Mesenchymal stem cell (in vitro differentiated cells and primary cell): ENCODE results near the gene PALD1.
A peak's percentile ranks its signal among the peaks of the same experiment; 100 is the strongest.

Experiments
- DNase-seq: peaks from one replicate; pipeline ENCODE4 v3.0.0-alpha.2; 2013
- H2AFZ ChIP-seq: one replicate; pipeline ENCODE4 v1.6.1; 2013; ENCODE audit warnings: low read depth, mild to moderate bottlenecking, control low read depth, inconsistent platforms, low read length, moderate library complexity
- H2AK5ac ChIP-seq: 2 replicates; pipeline ENCODE4 v1.6.1; 2013; ENCODE audit warnings: low read length, moderate library complexity, mild to moderate bottlenecking, inconsistent platforms; ENCODE audit not compliant: severe bottlenecking
- H2BK120ac ChIP-seq: one replicate; pipeline ENCODE4 v1.6.1; 2013; ENCODE audit warnings: low read depth, mild to moderate bottlenecking, inconsistent platforms, low read length, moderate library complexity
- H2BK12ac ChIP-seq, 2 experiments: one replicate each; pipeline ENCODE4 v1.6.1; 2013; ENCODE audit warnings: inconsistent platforms in 2 of 2, low read length in 2 of 2, mild to moderate bottlenecking in 2 of 2, moderate library complexity in 2 of 2, control low read depth in 1 of 2
- H2BK15ac ChIP-seq: one replicate; pipeline ENCODE4 v1.6.1; 2013; ENCODE audit warnings: mild to moderate bottlenecking, low read depth, inconsistent platforms; ENCODE audit not compliant: poor library complexity, severe bottlenecking
- H2BK5ac ChIP-seq: 2 replicates; pipeline ENCODE4 v1.6.1; 2013; ENCODE audit warnings: low read depth, mild to moderate bottlenecking, low read length, control low read depth, inconsistent platforms; ENCODE audit not compliant: poor library complexity, severe bottlenecking
- H3K14ac ChIP-seq, 2 experiments: one replicate each; pipeline ENCODE4 v1.6.1; 2013; ENCODE audit warnings: inconsistent platforms in 2 of 2, low read length in 2 of 2, control low read depth in 1 of 2, mild to moderate bottlenecking in 1 of 2, moderate library complexity in 1 of 2
- H3K18ac ChIP-seq, 2 experiments: one replicate each; pipeline ENCODE4 v1.6.1; 2013; ENCODE audit warnings: inconsistent platforms in 2 of 2, low read length in 2 of 2, control low read depth in 1 of 2, low read depth in 1 of 2, mild to moderate bottlenecking in 1 of 2
- H3K23ac ChIP-seq, 2 experiments: one replicate each; pipeline ENCODE4 v1.6.1; 2013; ENCODE audit warnings: inconsistent platforms in 2 of 2, low read length in 2 of 2, mild to moderate bottlenecking in 2 of 2, moderate library complexity in 2 of 2, control low read depth in 1 of 2
- H3K27ac ChIP-seq: 2 replicates; pipeline ENCODE4 v1.5.1; 2013; ENCODE audit warnings: mild to moderate bottlenecking, moderate library complexity, low read length, control low read depth, inconsistent platforms; ENCODE audit not compliant: poor library complexity, severe bottlenecking
- H3K27me3 ChIP-seq, 2 experiments: 2 replicates each; pipeline versions ENCODE4 v1.6.1 to v1.7.0; 2013; ENCODE audit warnings: low read length in 2 of 2, mild to moderate bottlenecking in 2 of 2, moderate library complexity in 2 of 2, control low read depth in 1 of 2, inconsistent platforms in 1 of 2; ENCODE audit not compliant: control insufficient read depth in 1 of 2, insufficient read depth in 1 of 2
- H3K36me3 ChIP-seq, 2 experiments: 2 replicates each; pipeline versions ENCODE4 v1.6.1 to v1.7.0; 2013; ENCODE audit warnings: low read length in 2 of 2, control low read depth in 1 of 2, inconsistent platforms in 1 of 2, low read depth in 1 of 2, mild to moderate bottlenecking in 1 of 2; ENCODE audit not compliant: insufficient read depth in 2 of 2, control insufficient read depth in 1 of 2
- H3K4ac ChIP-seq, 2 experiments: one replicate each; pipeline ENCODE4 v1.6.1; 2013; ENCODE audit warnings: inconsistent platforms in 2 of 2, low read length in 2 of 2, mild to moderate bottlenecking in 2 of 2, moderate library complexity in 2 of 2, control low read depth in 1 of 2, low read depth in 1 of 2
- H3K4me1 ChIP-seq: 2 replicates; pipeline ENCODE4 v1.6.1; 2013; ENCODE audit warnings: low read depth, low read length, control low read depth; ENCODE audit not compliant: control insufficient read depth, insufficient read depth
- H3K4me2 ChIP-seq: 2 replicates; pipeline ENCODE4 v1.6.1; 2013; ENCODE audit warnings: low read length, mild to moderate bottlenecking, inconsistent platforms; ENCODE audit not compliant: poor library complexity, severe bottlenecking
- H3K4me3 ChIP-seq, 2 experiments: 2 replicates each; pipeline versions ENCODE4 v1.5.1 to v1.7.0; 2013; ENCODE audit warnings: low read length in 2 of 2, mild to moderate bottlenecking in 2 of 2, control low read depth in 1 of 2, low read depth in 1 of 2; ENCODE audit not compliant: insufficient read depth in 1 of 2
- H3K79me1 ChIP-seq: replicated peaks from 2 replicates; pipeline ENCODE4 v1.6.1; 2013; ENCODE audit warnings: mild to moderate bottlenecking, control low read depth, low read length, inconsistent platforms; ENCODE audit not compliant: poor library complexity, severe bottlenecking
- H3K9ac ChIP-seq: 2 replicates; pipeline ENCODE4 v1.7.0; 2013; ENCODE audit warnings: mild to moderate bottlenecking, low read length, moderate library complexity
- H3K9me3 ChIP-seq: 2 replicates; pipeline ENCODE4 v1.7.0; 2013; ENCODE audit warnings: mild to moderate bottlenecking, low read length; ENCODE audit not compliant: control insufficient read depth
- H4K8ac ChIP-seq: one replicate; pipeline ENCODE4 v1.6.1; 2013; ENCODE audit warnings: inconsistent platforms, mild to moderate bottlenecking, low read length, moderate library complexity
- H4K91ac ChIP-seq: one replicate; pipeline ENCODE4 v1.6.1; 2013; ENCODE audit warnings: mild to moderate bottlenecking, low read length, inconsistent platforms
- WGBS: methylation state at CpG from one replicate; pipeline ENCODE4 v1.1.7; 2013; ENCODE audit warnings: mixed read lengths; 5-methylcytosine and 5-hydroxymethylcytosine counted together

The PALD1 gene

DNA sequence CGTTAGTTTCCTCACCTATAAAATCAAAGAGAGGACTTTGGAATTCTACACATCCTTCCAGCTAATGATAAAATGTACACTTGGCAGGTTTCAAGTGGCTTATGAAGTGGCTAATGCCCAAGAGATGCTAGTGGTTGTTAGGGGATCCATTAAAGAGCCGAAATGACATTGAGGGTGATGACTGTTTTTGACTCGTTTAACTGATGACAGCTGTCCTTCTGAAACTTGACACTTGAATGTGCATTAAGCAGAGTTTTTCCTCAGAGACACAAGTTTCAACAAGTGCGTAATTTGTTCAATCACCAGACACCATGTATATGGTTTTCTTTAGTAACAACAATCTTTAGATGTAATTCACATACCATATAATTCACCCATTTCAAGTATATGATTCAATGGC, 125.5 kb downstream of the PALD1 start:
- no peak overlapping the region for H4K91ac ChIP-seq
- no peak overlapping the region for H3K4ac ChIP-seq
- no peak overlapping the region for H3K23ac ChIP-seq
- WGBS: 84% methylated on average over 3 of the region's 4 CpGs
- H3K9me3 ChIP-seq: no peaks in the 10 kb centered on the region
- no peak overlapping the region for H2AK5ac ChIP-seq
- H3K4me1 ChIP-seq: peaks cover 2% of the 10 kb centered on the region
- H3K27me3 ChIP-seq: peaks cover 0 to 8% of the 10 kb centered on the region in 2 experiments
- H2BK12ac ChIP-seq: no peak overlapping the region
- no peak overlapping the region for H2AFZ ChIP-seq
- H2BK15ac ChIP-seq: no peak overlapping the region
- H2BK5ac ChIP-seq: no peak overlapping the region
- H3K79me1 ChIP-seq: no peaks in the 10 kb centered on the region
- no peak for DNase-seq
- H3K4me3 ChIP-seq: no peak overlapping the region
- H3K18ac ChIP-seq: no peak overlapping the region
- H3K4me2 ChIP-seq: no peak overlapping the region
- no peak overlapping the region for H4K8ac ChIP-seq
- H3K36me3 ChIP-seq: peaks cover 0 to 4% of the 10 kb centered on the region in 2 experiments
- no peak overlapping the region for H3K27ac ChIP-seq
- H3K9ac ChIP-seq: no peak overlapping the region
- no peak overlapping the region for H3K14ac ChIP-seq
- H2BK120ac ChIP-seq: no peak overlapping the region

GRCh38 chr10:70605161-70605560, 126.6 kb downstream of the PALD1 start:
- Histone ChIP-seq H3K9ac (no peak overlapping the region), H3K9me3 (no peaks in the 10 kb centered on the region), H2AK5ac (no peak overlapping the region), H3K14ac (no peak overlapping the region), H2BK12ac (no peak overlapping the region), H3K36me3 (peaks cover 0 to 4% of the 10 kb centered on the region in 2 experiments), H2BK120ac (no peak overlapping the region), H3K27me3 (peaks cover 0 to 8% of the 10 kb centered on the region in 2 experiments), H3K4me1 (peaks cover 2% of the 10 kb centered on the region), H3K23ac (no peak overlapping the region), H3K4me3 (no peak overlapping the region), H3K4ac (no peak overlapping the region), H3K79me1 (no peaks in the 10 kb centered on the region), H4K91ac (no peak overlapping the region), H3K4me2 (no peak overlapping the region), H2BK5ac (no peak overlapping the region), H2BK15ac (no peak overlapping the region), H2AFZ (no peak overlapping the region), H4K8ac (no peak overlapping the region), H3K27ac (no peak overlapping the region), H3K18ac (no peak overlapping the region)
- 100% methylated on average over 1 of the region's 2 CpGs for WGBS
- no peak for DNase-seq

DNA sequence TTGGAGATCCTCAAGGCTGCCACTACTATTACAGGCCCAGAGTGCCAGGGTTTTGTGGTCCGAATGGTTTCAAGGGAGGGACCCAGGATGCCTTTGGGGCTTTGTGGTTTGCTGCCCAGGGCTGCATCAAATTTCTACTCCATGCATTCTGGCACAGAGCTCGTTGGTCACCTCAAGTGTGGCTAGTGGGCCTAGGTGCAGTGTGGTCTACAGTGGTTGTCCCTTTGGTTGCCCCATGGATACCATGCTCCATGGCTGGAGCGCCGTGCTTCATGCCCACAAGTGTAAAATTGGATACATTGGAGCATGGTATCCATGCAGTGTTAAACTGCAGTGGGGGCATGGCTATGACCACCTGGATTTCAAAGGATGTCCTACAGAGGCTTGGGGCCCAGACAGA, 129.4 kb downstream of the PALD1 start:
- H4K8ac ChIP-seq: no peak overlapping the region
- peak overlapping the region; percentile 34 for H4K91ac ChIP-seq
- no peak overlapping the region for H3K18ac ChIP-seq
- H3K9ac ChIP-seq: no peak overlapping the region
- H3K79me1 ChIP-seq: no peaks in the 10 kb centered on the region
- H3K4ac ChIP-seq: no peak overlapping the region
- H2AFZ ChIP-seq: no peak overlapping the region
- no peak overlapping the region for H3K4me2 ChIP-seq
- no peak overlapping the region for H2BK12ac ChIP-seq
- no peak overlapping the region for H3K27ac ChIP-seq
- no peaks in the 10 kb centered on the region for H3K9me3 ChIP-seq
- H2BK15ac ChIP-seq: no peak overlapping the region
- no peak overlapping the region for H3K14ac ChIP-seq
- no peaks in the 10 kb centered on the region for H3K36me3 ChIP-seq
- H3K23ac ChIP-seq: no peak overlapping the region
- H2BK120ac ChIP-seq: no peak overlapping the region
- H3K4me3 ChIP-seq: no peak overlapping the region
- H2AK5ac ChIP-seq: no peak overlapping the region
- no peak overlapping the region for H2BK5ac ChIP-seq
- H3K4me1 ChIP-seq: peaks cover 2% of the 10 kb centered on the region
- 78% methylated on average over 4 of the region's 4 CpGs for WGBS
- H3K27me3 ChIP-seq: peaks cover 0 to 12% of the 10 kb centered on the region in 2 experiments
- no peak for DNase-seq

GRCh38 chr10:70613941-70614340, 135.4 kb downstream of the PALD1 start:
- DNase-seq: no peak
- Histone ChIP-seq H3K4ac (no peak overlapping the region), H3K4me1 (peaks cover 1% of the 10 kb centered on the region), H3K79me1 (no peaks in the 10 kb centered on the region), H2AFZ (no peak overlapping the region), H3K9me3 (no peaks in the 10 kb centered on the region), H3K14ac (no peak overlapping the region), H2BK120ac (no peak overlapping the region), H2BK15ac (no peak overlapping the region), H2BK12ac (no peak overlapping the region), H2AK5ac (no peak overlapping the region), H3K36me3 (no peaks in the 10 kb centered on the region), H4K91ac (no peak overlapping the region), H3K9ac (no peak overlapping the region), H3K18ac (no peak overlapping the region), H3K27me3 (peaks cover 0 to 4% of the 10 kb centered on the region in 2 experiments), H3K4me2 (no peak overlapping the region), H3K23ac (no peak overlapping the region), H2BK5ac (no peak overlapping the region), H3K27ac (no peak overlapping the region), H3K4me3 (no peak overlapping the region), H4K8ac (no peak overlapping the region)
- 98% methylated on average over 2 of the region's 2 CpGs for WGBS
